ENCODE measurements around the gene PALMD. TPM values are rescaled to one million over a fixed set of nuclear protein-coding genes. Genes with fewer than 3 reads are reported as not detected.

PALMD gene
- total and polyA plus RNA-seq, 2 of the 8 experiments (the other 6 are each of a cell fraction or from before 2014, with no cell fraction given) = not detected

- Histone ChIP-seq H4K8ac (ENCODE audit: extremely low read depth, insufficient read depth, low read length) (no peak overlapping the region), H3K27ac (ENCODE audit: low read depth, low read length) (no peak overlapping the region), H3K18ac (ENCODE audit: extremely low read depth, low read length) (no peak overlapping the region), H2BK120ac (replicated peaks; ENCODE audit: low read depth, low read length) (no peak overlapping the region), H2BK5ac (ENCODE audit: low read depth, low read length) (no peak overlapping the region), H3K4ac (replicated peaks; ENCODE audit: insufficient read length, low read depth, low read length) (no peak overlapping the region), H3K14ac (ENCODE audit: insufficient read length) (no peak overlapping the region), H2BK20ac (ENCODE audit: low read length) (no peak overlapping the region), H3K79me2 (ENCODE audit: control insufficient read depth in 1 of 2, insufficient read depth in 2 of 2, low read length in 2 of 2) (no peaks in the 10 kb centered on the region), H3K23me2 (ENCODE audit: low read depth, low read length) (no peaks in the 10 kb centered on the region), H3K4me2 (ENCODE audit: insufficient read depth in 1 of 2, low read depth in 2 of 2, low read length in 2 of 2) (0 out of 4 replicates have a peak overlapping the region, but pooled peaks of 1 of the 2 experiments have one; percentile 22), H2BK15ac (ENCODE audit: low read length) (no peak overlapping the region), H3K9ac (replicated peaks in 1 of 4; ENCODE audit: extremely low read depth in 1 of 4, low read depth in 3 of 4, low read length in 3 of 4) (no peak overlapping the region), H3K4me3 (ENCODE audit: extremely low read depth in 1 of 4, insufficient read depth in 2 of 4, low read depth in 3 of 4, low read length in 4 of 4) (no peak overlapping the region), H3K56ac (replicated peaks; ENCODE audit: insufficient read length, low read depth, low read length) (no peak overlapping the region), H3K4me1 (replicated peaks in 1 of 4; ENCODE audit: control insufficient read depth in 3 of 4, insufficient read depth in 4 of 4, low read length in 3 of 4) (no peaks in the 10 kb centered on the region), H4K20me1 (replicated peaks in 1 of 2; ENCODE audit: control insufficient read depth in 1 of 2, insufficient read depth in 2 of 2, low read length in 2 of 2) (no peaks in the 10 kb centered on the region), H4K91ac (replicated peaks; ENCODE audit: insufficient read length, low read length) (no peak overlapping the region), H2AK5ac (ENCODE audit: low read depth, low read length) (no peak overlapping the region), H3K9me3 (ENCODE audit: insufficient read depth in 2 of 2, low read depth in 1 of 2, low read length in 1 of 2) (no peaks in the 10 kb centered on the region), H2AFZ (ENCODE audit: low read length) (no peak overlapping the region), H3K36me3 (ENCODE audit: control insufficient read depth in 2 of 4, insufficient read depth in 4 of 4, low read length in 3 of 4) (no peaks in the 10 kb centered on the region), H4K5ac (ENCODE audit: insufficient read length, low read depth, low read length) (no peak overlapping the region), H3K27me3 (replicated peaks in 1 of 4; ENCODE audit: control insufficient read depth in 3 of 4, extremely low read depth in 1 of 4, insufficient read depth in 3 of 4, low read length in 3 of 4) (no peaks in the 10 kb centered on the region), H3K23ac (ENCODE audit: insufficient read length) (no peak overlapping the region), H2BK12ac (ENCODE audit: low read depth, low read length) (no peak overlapping the region), H3K79me1 (ENCODE audit: low read depth, low read length) (no peaks in the 10 kb centered on the region)
- CTCF ChIA-PET (ENCODE audit: partially characterized antibody) = interaction anchor here (0.8 to 1.2 kb wide), 2 partner anchors 12 to 14 kb away, joined by 3 to 4 read pairs; no protein-coding TSS in a partner anchor
- POLR2A ChIA-PET (ENCODE audit: partially characterized antibody) = no interaction called here
- no peak for DNase-seq (ENCODE audit: low read depth in 1 of 2, low spot score in 2 of 2)
- 78% methylated on average over 4 of the region's 4 CpGs; no CpG with 5 or more reads in 1 of the 2 experiments for WGBS, 2 experiments (ENCODE audit: extremely low coverage in 1 of 2, insufficient coverage in 1 of 2, insufficient read length in 1 of 2, insufficient replicate concordance in 2 of 2, low coverage in 1 of 2, low lambda C conversion rate in 2 of 2, missing lambda C conversion rate in 1 of 2)
- TF ChIP-seq TEAD4 (IDR thresholded peaks at IDR 0.05; ENCODE audit: low read depth, low read length) (0 out of 2 replicates have a peak, but pooled peaks have one; percentile 17), SUZ12 (IDR thresholded peaks at IDR 0.05; ENCODE audit: low read length) (no peak)
- no peak for FAIRE-seq
These were observed 22.4 kb upstream of the PALMD start for GRCh38 chr1:99623554-99623953.
